HG02759 (cell line): ENCODE results near the gene CTNNA1.

ENCODE experiments used
- ATAC-seq: cut with Tn5 transposase; IDR thresholded peaks from one replicate; pipeline ENCODE4 v1.9.1; 2021; ENCODE audit warnings: mild to moderate bottlenecking, moderate library complexity; ENCODE audit not compliant: unreplicated experiment

The CTNNA1 gene

DNA sequence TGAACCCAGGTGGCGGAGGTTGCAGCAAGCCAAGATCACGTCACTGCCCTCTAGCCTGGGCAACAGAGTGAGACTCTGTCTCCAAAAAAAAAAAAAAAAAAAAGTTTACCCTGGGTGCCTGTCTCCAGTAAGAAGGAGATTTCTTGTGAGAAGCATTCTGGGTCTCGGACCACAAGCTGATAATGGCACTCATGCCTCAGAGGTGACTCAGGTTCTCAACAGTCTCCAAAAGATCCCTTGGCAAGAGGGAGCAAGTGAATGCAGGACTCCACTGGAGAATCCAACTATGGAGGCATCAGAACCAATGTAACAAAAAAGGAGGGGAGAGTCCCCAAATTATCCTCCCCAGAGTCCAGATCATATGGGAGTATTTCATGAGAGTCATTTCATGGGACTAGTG, 227.9 kb downstream of the CTNNA1 start:
- no peak for ATAC-seq

GRCh38 chr5:138981586-138981985, 228.4 kb downstream of the CTNNA1 start:
- no peak for ATAC-seq

DNA sequence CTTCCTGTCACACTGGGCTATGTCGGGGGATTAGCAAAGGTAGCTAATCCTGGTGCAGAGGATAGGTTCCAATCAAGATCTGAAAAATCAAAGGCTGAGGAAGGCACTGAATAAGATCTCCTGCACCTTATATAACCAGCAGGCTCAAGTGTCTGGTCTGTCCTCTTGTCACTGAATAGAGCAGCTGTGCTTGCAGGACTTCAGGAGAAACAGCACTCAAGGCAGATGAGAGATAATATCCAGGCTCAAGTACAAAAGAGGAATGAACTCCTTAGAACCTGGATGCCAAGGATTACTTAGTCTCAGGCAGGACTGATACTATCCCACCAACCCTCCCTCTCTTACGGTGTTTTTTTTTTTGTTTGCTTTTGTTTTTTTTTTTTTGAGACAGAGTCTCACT, 230.8 kb downstream of the CTNNA1 start:
- ATAC-seq = no peak
